Measurements from ENCODE around the gene PCTP.

Gene PCTP

DNA sequence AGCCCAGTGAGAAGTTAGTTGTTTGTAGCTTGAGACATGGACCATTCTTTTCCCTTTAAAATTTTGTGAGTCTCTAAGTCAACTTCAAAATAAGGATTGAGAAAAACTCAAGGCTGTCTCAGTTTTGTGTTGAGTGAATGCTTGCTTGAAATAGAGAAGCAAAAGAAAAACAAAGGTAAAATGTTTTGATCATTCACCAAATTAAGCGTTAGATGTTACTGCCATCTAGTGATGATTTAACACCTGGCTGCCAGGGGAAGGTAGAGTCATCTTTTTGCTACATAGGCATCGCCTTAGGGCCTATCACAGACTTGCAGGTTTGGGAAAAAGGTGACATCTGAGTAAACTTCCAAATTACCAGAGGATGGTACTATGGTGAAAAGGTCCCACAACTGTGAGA is 74.4 kb downstream of the PCTP start:
- no peak overlapping the region for H2BK15ac ChIP-seq (ENCODE audit: low read depth, poor library complexity, severe bottlenecking)
- no peak overlapping the region for H3K23ac ChIP-seq (ENCODE audit: low read length in 2 of 2)
- no peak overlapping the region for H4K8ac ChIP-seq (ENCODE audit: low read length)
- H3K4me3 ChIP-seq (ENCODE audit: insufficient read depth in 1 of 2, low read depth in 1 of 2, low read length in 2 of 2), result no peak overlapping the region
- no peaks in the 10 kb centered on the region for H3K79me1 ChIP-seq (replicated peaks; ENCODE audit: low read length, poor library complexity, severe bottlenecking)
- H3K9me3 ChIP-seq (ENCODE audit: control insufficient read depth, low read length), result no peaks in the 10 kb centered on the region
- no peak overlapping the region for H2BK120ac ChIP-seq (ENCODE audit: low read depth, low read length)
- no peak overlapping the region for H2AK5ac ChIP-seq (ENCODE audit: low read length, severe bottlenecking)
- no peak overlapping the region for H3K4ac ChIP-seq (ENCODE audit: low read depth in 1 of 2, low read length in 2 of 2)
- no peak overlapping the region for H3K9ac ChIP-seq (ENCODE audit: low read length)
- 65% methylated on average over 2 of the region's 2 CpGs for WGBS
- no peaks in the 10 kb centered on the region for H3K27me3 ChIP-seq (ENCODE audit: control insufficient read depth in 1 of 2, insufficient read depth in 1 of 2, low read length in 2 of 2)
- no peak overlapping the region for H3K27ac ChIP-seq (ENCODE audit: low read length, poor library complexity, severe bottlenecking)
- H3K36me3 ChIP-seq (ENCODE audit: control insufficient read depth in 1 of 2, insufficient read depth in 2 of 2, low read depth in 1 of 2, low read length in 2 of 2), result no peaks in the 10 kb centered on the region
- no peak overlapping the region for H4K91ac ChIP-seq (ENCODE audit: low read length)
- H2BK5ac ChIP-seq (ENCODE audit: low read depth, low read length, poor library complexity, severe bottlenecking), result no peak overlapping the region
- H3K14ac ChIP-seq (ENCODE audit: low read length in 2 of 2), result no peak overlapping the region
- H2AFZ ChIP-seq (ENCODE audit: low read depth, low read length), result no peak overlapping the region
- H3K4me2 ChIP-seq (ENCODE audit: low read length, poor library complexity, severe bottlenecking), result no peak overlapping the region
- H2BK12ac ChIP-seq (ENCODE audit: low read length in 2 of 2), result no peak overlapping the region
- no peak overlapping the region for H3K18ac ChIP-seq (ENCODE audit: low read depth in 1 of 2, low read length in 2 of 2)
- no peak for DNase-seq
- no peaks in the 10 kb centered on the region for H3K4me1 ChIP-seq (ENCODE audit: control insufficient read depth, insufficient read depth, low read depth, low read length)

Data from mesenchymal stem cell (in vitro differentiated cells and primary cell).